Measurements from ENCODE around the gene NELFB.

DNA sequence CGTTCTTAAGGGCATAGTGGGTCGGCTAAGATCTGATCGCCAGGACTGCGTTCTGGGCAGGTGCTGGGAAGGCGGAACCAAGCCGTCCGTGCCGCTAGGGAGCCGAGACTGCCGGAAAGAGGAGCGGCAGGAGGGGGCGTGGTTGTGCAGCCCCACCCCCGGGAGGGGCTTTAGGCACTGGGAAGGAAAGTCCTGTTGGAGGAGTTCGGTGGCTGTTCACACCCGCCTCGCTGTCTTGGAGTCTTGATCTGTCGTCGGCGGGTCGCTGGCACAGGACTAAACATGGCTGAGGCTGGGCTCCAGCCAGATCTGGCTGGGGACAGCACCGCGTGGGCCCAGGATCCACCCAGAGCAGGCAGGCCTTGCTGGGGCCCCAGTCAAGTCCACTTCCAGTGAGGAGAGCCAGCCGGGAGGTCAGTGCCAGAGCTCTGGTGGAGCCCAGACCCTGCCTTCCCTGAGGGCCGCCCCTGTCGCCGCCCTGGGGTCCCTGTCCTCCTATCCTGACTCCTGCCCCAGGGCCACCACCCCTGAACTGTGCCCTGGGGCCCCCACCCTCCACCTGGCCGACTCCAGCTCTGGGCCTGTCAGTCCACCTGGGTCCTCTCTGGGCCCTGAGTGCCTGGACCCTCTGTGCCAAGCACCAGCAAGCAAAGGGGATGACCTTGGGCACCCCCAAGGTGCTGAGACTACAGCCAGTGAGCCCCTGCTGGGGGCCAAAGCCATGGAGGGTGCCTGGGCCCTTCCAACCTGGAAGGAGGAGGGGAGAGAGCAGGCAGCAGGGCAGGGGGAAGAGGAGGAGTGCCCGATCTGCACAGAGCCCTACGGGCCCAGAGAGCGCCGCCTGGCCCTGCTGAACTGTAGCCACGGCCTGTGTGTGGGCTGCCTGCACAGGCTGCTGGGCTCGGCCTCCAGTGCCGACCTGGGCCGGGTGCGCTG lies 37.6 kb upstream of the NELFB start:
- TF ChIP-seq, protein P1, sequence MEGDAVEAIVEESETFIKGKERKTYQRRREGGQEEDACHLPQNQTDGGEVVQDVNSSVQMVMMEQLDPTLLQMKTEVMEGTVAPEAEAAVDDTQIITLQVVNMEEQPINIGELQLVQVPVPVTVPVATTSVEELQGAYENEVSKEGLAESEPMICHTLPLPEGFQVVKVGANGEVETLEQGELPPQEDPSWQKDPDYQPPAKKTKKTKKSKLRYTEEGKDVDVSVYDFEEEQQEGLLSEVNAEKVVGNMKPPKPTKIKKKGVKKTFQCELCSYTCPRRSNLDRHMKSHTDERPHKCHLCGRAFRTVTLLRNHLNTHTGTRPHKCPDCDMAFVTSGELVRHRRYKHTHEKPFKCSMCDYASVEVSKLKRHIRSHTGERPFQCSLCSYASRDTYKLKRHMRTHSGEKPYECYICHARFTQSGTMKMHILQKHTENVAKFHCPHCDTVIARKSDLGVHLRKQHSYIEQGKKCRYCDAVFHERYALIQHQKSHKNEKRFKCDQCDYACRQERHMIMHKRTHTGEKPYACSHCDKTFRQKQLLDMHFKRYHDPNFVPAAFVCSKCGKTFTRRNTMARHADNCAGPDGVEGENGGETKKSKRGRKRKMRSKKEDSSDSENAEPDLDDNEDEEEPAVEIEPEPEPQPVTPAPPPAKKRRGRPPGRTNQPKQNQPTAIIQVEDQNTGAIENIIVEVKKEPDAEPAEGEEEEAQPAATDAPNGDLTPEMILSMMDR (conservative IDR thresholded peaks at IDR 0.05; ENCODE audit: low read length): no peak
- TF ChIP-seq EZH2phosphoT487 (IDR thresholded peaks at IDR 0.05; ENCODE audit: borderline replicate concordance, low read depth, low read length): no peak
